Measurements from ENCODE around the gene TNFRSF1B. TPM values are rescaled to one million over a fixed set of nuclear protein-coding genes. Genes with fewer than 3 reads are reported as not detected.

TNFRSF1B gene
- total and polyA plus RNA-seq, 9 of the 15 experiments (the other 6 are each of a cell fraction or from before 2014, with no cell fraction given), result 8.8 to 91.3 (median 36.0) TPM

GRCh38 chr1:12174924-12175810 lies 8.4 kb downstream of the TNFRSF1B start (continued):
- peak; percentile 84 for TF ChIP-seq EGR1 (conservative IDR thresholded peaks at IDR 0.05)
- no peak for TF ChIP-seq NONO (IDR thresholded peaks at IDR 0.05; ENCODE audit: low read depth in 2 of 2, low read length in 1 of 2)
- no peak for TF ChIP-seq CUX1 (CRISPR knock-in tag; IDR thresholded peaks at IDR 0.05)
- no peak for TF ChIP-seq RBM15 (IDR thresholded peaks at IDR 0.05; ENCODE audit: insufficient read depth, low read length)
- TF ChIP-seq SMAD1 (IDR thresholded peaks at IDR 0.05; ENCODE audit: low read depth, low read length, partially characterized antibody), result no peak
- peak; percentile 59; the same call in 1 of the 2 replicates for TF ChIP-seq RNF2 (IDR thresholded peaks at IDR 0.05)
- no peak for TF ChIP-seq HMG20A (CRISPR knock-in tag; conservative IDR thresholded peaks at IDR 0.05)
- TF ChIP-seq CBX3 (IDR thresholded peaks at IDR 0.05; ENCODE audit: borderline replicate concordance in 1 of 2, low read length in 2 of 2), result peak in 1 of 2 experiments; percentile 69; a peak in 1 of 3 replicates
- TF ChIP-seq RBM22 (IDR thresholded peaks at IDR 0.05; ENCODE audit: low read depth, low read length, poor library complexity, severe bottlenecking), result no peak
- no peak for TF ChIP-seq ZNF551 (CRISPR knock-in tag; IDR thresholded peaks at IDR 0.05)
- TF ChIP-seq MBD2 (IDR thresholded peaks at IDR 0.05; ENCODE audit: borderline replicate concordance, low read depth), result peak; percentile 59; the same call in 1 of the 2 replicates
- no peak for TF ChIP-seq CHAMP1 (IDR thresholded peaks at IDR 0.05)
- TF ChIP-seq, protein P1, sequence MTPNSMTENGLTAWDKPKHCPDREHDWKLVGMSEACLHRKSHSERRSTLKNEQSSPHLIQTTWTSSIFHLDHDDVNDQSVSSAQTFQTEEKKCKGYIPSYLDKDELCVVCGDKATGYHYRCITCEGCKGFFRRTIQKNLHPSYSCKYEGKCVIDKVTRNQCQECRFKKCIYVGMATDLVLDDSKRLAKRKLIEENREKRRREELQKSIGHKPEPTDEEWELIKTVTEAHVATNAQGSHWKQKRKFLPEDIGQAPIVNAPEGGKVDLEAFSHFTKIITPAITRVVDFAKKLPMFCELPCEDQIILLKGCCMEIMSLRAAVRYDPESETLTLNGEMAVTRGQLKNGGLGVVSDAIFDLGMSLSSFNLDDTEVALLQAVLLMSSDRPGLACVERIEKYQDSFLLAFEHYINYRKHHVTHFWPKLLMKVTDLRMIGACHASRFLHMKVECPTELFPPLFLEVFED (CRISPR knock-in tag; conservative IDR thresholded peaks at IDR 0.05), result no peak
- no peak for TF ChIP-seq SIRT6 (IDR thresholded peaks at IDR 0.05; ENCODE audit: low read depth, low read length)
- TF ChIP-seq DACH1 (IDR thresholded peaks at IDR 0.05; ENCODE audit: partially characterized antibody), result peak; percentile 88
- TF ChIP-seq JUND (IDR thresholded peaks at IDR 0.05; ENCODE audit: borderline replicate concordance, low read depth, low read length), result peak; percentile 84
- TF ChIP-seq JUND (tag; IDR thresholded peaks at IDR 0.05; ENCODE audit: borderline replicate concordance, low read depth, low read length), result peak; percentile 71; the same call in 1 of the 3 replicates
- TF ChIP-seq ZNF263 (CRISPR knock-in tag; IDR thresholded peaks at IDR 0.05; ENCODE audit: borderline replicate concordance), result 0 out of 2 replicates have a peak, but pooled peaks have one; percentile 34
